Transverse colon (tissue), 4 donors: ENCODE data around the gene CCNL2. TPM values are rescaled to one million over a fixed set of nuclear protein-coding genes. Genes with fewer than 3 reads are reported as not detected.

ENCODE experiments used
- DNase-seq: peaks from one replicate; pipeline ENCODE4 v3.0.0-alpha.2; 2019
- H3K27ac ChIP-seq, 4 donors: fragments of 200-600 bp; sonication (generic); 2 replicates each; pipeline ENCODE4 v1.5.1; 2016 to 2018; ENCODE audit warnings: inconsistent platforms in 4 of 4
- H3K27me3 ChIP-seq: fragments of 200-600 bp; sonication (generic); 2 replicates; pipeline ENCODE4 v1.5.1; 2017; ENCODE audit warnings: inconsistent platforms
- H3K36me3 ChIP-seq, 4 donors: fragments of 200-600 bp; sonication (generic); 2 replicates each; pipeline ENCODE4 v1.5.1; 2017 to 2019; ENCODE audit warnings: inconsistent platforms in 4 of 4
- H3K4me1 ChIP-seq, 4 donors: fragments of 200-600 bp; sonication (generic); 2 replicates each; pipeline ENCODE4 v1.5.1; 2017 to 2020; ENCODE audit warnings: inconsistent platforms in 4 of 4
- H3K4me3 ChIP-seq, 4 donors: fragments of 200-600 bp; sonication (generic); 1 replicate in 1 of 4; 2 replicates in 3 of 4; pipeline versions ENCODE4 v1.5.1 to v1.6.1; 2017 to 2019; ENCODE audit warnings: inconsistent platforms in 4 of 4
- H3K9me3 ChIP-seq, 2 donors: fragments of 200-600 bp; sonication (generic); 2 replicates each; pipeline ENCODE4 v1.5.1; 2017 to 2019; ENCODE audit warnings: inconsistent platforms in 2 of 2
- EP300 ChIP-seq: sonication (generic); formaldehyde crosslinking; IDR thresholded peaks from one replicate; pipeline ENCODE4 v1.6.1; 2017; ENCODE audit warnings: antibody characterized with exemption, low read depth
- POLR2A ChIP-seq: fragments of 450-650 bp; IDR thresholded peaks from one replicate; pipeline ENCODE4 v1.6.1; 2016; ENCODE audit warnings: antibody characterized with exemption, mild to moderate bottlenecking, moderate library complexity
- POLR2AphosphoS5 ChIP-seq, 3 donors: sonication (generic); formaldehyde crosslinking; IDR thresholded peaks; one replicate each; pipeline ENCODE4 v1.6.1; 2016; ENCODE audit warnings: antibody characterized with exemption in 3 of 3
- WGBS, 2 donors: methylation state at CpG; one replicate each; pipeline ENCODE4 v1.1.5; 2018; ENCODE audit warnings: low coverage in 1 of 2; 5-methylcytosine and 5-hydroxymethylcytosine counted together
- in situ Hi-C, 4 donors: fragments of 200-750 bp; cut with MboI; loops; one replicate each; pipeline versions ENCODE4 v1.15.0 to v1.15.1; 2017; ENCODE audit warnings: low sequenced_read_pairs in 3 of 4, low pct_ligation_motif_present in 1 of 4, low pct_unique_long_range_greater_than_20kb in 1 of 4
- intact Hi-C: fragments of 100-400 bp; cut with DNase I; formaldehyde crosslinking; loops from one replicate; pipeline ENCODE4 v1.15.1; 2023; ENCODE audit warnings: low total_unique reads
- total RNA-seq, 4 donors: library from RNA; depleted of rRNA; stranded (reverse); fragments of >200 nt; gene quantifications; one replicate each; pipeline ENCODE4 v1.1.0, GENCODE V29; 2016
- TF ChIP-seq, protein P1 (sequence below), 5 experiments: fragments of 200-600 bp in 3 of 5; fragments of 450-650 bp in 2 of 5; sonication (generic) in 3 of 5; IDR thresholded peaks; 1 replicate in 2 of 5; 2 replicates in 3 of 5; pipeline ENCODE4 v1.5.1; 2016 to 2017; ENCODE audit warnings: antibody characterized with exemption in 5 of 5, inconsistent platforms in 3 of 5, mild to moderate bottlenecking in 2 of 5, moderate library complexity in 1 of 5

The CCNL2 gene
- total RNA-seq, 4 donors from 2014 or later: 169 to 657 (median 349) TPM

DNA sequence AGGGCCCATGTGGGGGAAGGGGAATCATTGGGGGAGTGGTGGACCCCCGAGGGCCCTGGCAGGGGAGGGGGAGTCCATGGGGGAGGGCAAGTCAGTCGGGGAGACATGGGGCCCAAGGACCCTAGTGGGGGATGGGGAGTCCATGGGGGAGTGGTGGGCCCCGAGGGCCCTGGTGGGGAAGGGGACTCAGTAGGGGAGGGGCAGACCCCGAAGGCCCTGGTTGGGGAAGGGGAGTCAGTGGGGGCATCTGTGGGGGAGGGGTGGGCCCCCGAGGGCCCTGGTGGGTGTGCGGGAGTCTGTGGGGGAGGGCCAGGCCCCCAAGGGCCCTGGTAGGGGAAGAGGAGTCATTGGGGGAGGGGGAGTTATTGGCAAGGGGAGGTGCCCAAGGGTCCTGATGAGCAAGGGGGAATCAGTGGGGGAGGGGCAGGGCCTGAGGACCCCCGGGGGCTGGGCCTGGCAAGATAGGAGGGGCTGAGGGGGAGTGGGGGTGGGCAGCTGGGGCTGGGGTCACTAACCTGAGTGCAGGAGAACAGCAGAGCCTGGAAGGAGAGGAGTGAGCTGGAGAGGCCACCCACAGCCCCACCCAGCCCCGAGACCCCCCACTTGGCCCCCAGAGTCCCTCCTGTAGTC, 42.9 kb downstream of the CCNL2 start:
- peak overlapping the region in 3 of 4 donors; percentile 39 to 54 (median 40) for H3K4me3 ChIP-seq
- intact Hi-C loops: loop anchor here (2.0 kb wide), 1 partner anchor 19 kb away; the partner anchor contains the start of gene AURKAIP1
- TF ChIP-seq POLR2AphosphoS5 (IDR thresholded peaks at IDR 0.05) (no peak), POLR2A (no peak), EP300 (no peak)
- TF ChIP-seq, protein P1, sequence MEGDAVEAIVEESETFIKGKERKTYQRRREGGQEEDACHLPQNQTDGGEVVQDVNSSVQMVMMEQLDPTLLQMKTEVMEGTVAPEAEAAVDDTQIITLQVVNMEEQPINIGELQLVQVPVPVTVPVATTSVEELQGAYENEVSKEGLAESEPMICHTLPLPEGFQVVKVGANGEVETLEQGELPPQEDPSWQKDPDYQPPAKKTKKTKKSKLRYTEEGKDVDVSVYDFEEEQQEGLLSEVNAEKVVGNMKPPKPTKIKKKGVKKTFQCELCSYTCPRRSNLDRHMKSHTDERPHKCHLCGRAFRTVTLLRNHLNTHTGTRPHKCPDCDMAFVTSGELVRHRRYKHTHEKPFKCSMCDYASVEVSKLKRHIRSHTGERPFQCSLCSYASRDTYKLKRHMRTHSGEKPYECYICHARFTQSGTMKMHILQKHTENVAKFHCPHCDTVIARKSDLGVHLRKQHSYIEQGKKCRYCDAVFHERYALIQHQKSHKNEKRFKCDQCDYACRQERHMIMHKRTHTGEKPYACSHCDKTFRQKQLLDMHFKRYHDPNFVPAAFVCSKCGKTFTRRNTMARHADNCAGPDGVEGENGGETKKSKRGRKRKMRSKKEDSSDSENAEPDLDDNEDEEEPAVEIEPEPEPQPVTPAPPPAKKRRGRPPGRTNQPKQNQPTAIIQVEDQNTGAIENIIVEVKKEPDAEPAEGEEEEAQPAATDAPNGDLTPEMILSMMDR (IDR thresholded peaks at IDR 0.05): no peak
- H3K4me1 ChIP-seq: peaks cover 24 to 72% (median 41%) of the 10 kb centered on the region in 4 donors
- H3K36me3 ChIP-seq: no peaks in the 10 kb centered on the region
- H3K27me3 ChIP-seq: peaks cover 70% of the 10 kb centered on the region
- H3K27ac ChIP-seq: peak overlapping the region; percentile 86 to 92 (median 89)
- no peaks in the 10 kb centered on the region for H3K9me3 ChIP-seq
- WGBS, 2 donors: 20% methylated on average over 8 of the region's 8 CpGs; no CpG with 5 or more reads in 1 of the 2 donors
- no peak for DNase-seq
- in situ Hi-C loops: no loop called here

DNA sequence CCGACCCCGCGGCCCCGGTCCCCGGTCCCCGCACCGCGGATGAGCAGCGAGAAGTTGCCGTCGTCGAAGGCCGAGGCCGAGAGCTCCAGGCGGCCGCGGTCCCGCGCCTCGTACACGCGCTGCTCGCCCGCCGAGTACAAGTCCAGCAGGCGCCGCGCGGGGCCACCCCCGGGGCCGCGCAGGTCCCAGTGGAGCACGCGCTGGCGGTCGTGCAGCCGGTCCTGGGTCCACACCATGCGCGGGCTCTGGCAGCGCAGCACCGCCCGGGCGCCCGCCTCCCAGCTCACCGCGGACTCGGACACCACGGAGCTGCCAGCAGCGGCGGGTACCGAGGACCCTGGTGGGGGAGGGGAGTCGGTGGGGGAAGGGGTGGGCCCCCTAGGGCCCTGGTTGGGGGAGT, 43.7 kb downstream of the CCNL2 start:
- in situ Hi-C loops: no loop called here
- intact Hi-C loops: no loop called here
- TF ChIP-seq POLR2AphosphoS5 (IDR thresholded peaks at IDR 0.05) (no peak), EP300 (no peak), POLR2A (no peak)
- TF ChIP-seq, protein P1 (IDR thresholded peaks at IDR 0.05): no peak
- DNase-seq: no peak
- 8% methylated on average over 15 of the region's 52 CpGs; no CpG with 5 or more reads in 1 of the 2 donors for WGBS, 2 donors
- Histone ChIP-seq H3K9me3 (no peaks in the 10 kb centered on the region), H3K4me3 (peak overlapping the region in 2 of 4 donors; percentile 21 to 54), H3K27me3 (peaks cover 70% of the 10 kb centered on the region), H3K27ac (peak overlapping the region; percentile 86 to 92 (median 89)), H3K36me3 (no peaks in the 10 kb centered on the region), H3K4me1 (peaks cover 24 to 66% (median 42%) of the 10 kb centered on the region in 4 donors)

DNA sequence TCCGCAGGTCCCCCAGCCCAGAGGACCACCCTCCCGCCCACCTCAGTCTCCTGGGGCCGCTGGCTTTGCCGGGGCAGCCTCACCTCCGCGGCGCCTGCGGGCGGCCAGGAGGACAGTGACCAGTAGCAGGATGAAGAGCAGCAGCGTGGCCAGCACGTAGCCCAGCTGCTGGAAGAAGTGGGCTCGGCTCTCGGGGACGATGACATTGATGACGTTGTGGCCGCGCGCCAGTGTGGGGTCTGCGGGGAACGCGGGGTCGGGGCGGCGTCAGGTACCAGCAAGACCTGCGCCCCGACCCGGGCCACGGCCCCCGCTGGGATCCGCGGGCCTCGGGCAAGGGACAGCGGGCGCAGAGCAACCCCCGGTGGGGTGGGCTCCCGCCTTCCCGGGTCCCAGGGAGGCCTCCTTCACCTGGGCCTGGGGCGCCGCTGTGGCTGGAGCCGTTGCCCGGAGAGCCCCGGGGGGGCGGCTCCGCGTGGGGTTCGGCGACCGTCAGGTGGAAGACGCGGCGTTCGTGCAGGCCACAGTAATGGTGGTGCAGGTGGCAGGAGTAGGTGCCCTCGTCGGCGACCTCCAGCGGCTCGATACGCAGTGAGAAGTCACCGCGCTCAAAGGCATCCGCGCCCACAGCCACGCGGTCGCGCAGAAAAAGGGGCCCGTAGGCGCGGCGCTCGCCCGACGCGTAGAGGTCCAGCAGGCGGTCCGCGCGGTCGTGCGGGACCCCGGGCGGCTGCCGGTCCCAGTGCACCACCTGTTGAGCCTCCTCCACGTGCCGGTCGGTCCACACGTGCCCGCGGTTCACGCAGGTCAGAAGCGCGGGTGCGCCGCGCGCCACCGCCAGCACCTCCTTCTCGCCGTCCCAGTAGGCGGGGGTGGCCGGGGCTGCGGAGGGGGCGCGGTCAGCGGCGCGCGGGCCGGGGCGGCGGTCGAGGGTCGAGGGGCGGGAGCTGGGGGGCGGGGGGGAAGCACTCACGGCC, 44.6 kb downstream of the CCNL2 start:
- no peak for DNase-seq
- intact Hi-C loops: no loop called here
- Histone ChIP-seq H3K36me3 (no peaks in the 10 kb centered on the region), H3K27me3 (peaks cover 62% of the 10 kb centered on the region), H3K27ac (peak overlapping the region in 3 of 4 donors; percentile 88 to 92 (median 90)), H3K4me1 (peaks cover 21 to 57% (median 42%) of the 10 kb centered on the region in 4 donors), H3K4me3 (no peak overlapping the region), H3K9me3 (no peaks in the 10 kb centered on the region)
- 63% methylated on average over 74 of the region's 116 CpGs; no CpG with 5 or more reads in 1 of the 2 donors for WGBS, 2 donors
- TF ChIP-seq, protein P1 (IDR thresholded peaks at IDR 0.05): no peak
- TF ChIP-seq POLR2AphosphoS5 (IDR thresholded peaks at IDR 0.05) (no peak), POLR2A (no peak)
- in situ Hi-C loops: no loop called here
